ENCODE data around the gene KCNV2.

Gene KCNV2

DNA sequence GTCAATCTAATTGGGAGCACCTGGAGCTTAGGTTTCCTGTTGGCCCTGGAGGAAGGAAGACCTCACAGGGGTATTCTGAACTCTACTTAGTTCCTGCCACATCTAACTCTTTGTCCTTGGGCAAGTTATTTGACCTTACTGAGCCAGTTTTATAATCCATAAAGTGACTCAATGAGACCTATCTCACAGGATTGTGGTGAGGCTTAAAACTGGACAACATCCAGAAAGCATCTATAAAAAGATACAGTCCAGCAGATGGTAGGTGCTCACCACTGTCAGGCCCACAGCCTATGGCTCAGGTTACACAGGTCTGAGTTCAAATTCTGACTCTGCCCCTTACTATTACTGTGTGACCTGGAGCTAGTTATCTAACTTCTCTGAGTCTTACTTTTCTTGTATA, 23.3 kb downstream of the KCNV2 start:
- no peak for DNase-seq (ENCODE audit: low read depth, low spot score)
- TF ChIP-seq EZH2 (IDR thresholded peaks at IDR 0.05): no peak
- TF ChIP-seq FOXP2 (optimal IDR thresholded peaks at IDR 0.05; ENCODE audit: control extremely low read depth, extremely low read length, insufficient read depth): no peak
- no peak for TF ChIP-seq POLR2AphosphoS5 (IDR thresholded peaks at IDR 0.05; ENCODE audit: borderline replicate concordance, low read depth, low read length)

GRCh38 chr9:2741441-2742158, 24.3 kb downstream of the KCNV2 start:
- TF ChIP-seq FOXP2 (optimal IDR thresholded peaks at IDR 0.05; ENCODE audit: control extremely low read depth, extremely low read length, insufficient read depth) (no peak), POLR2AphosphoS5 (IDR thresholded peaks at IDR 0.05; ENCODE audit: borderline replicate concordance, low read depth, low read length) (no peak), EZH2 (IDR thresholded peaks at IDR 0.05) (no peak)
- Histone ChIP-seq H3K36me3 (ENCODE audit: insufficient read depth, low read length) (peaks cover 6% of the 10 kb centered on the region; the same call in 1 of the 2 replicates), H3K27ac (no peak overlapping the region), H3K9me3 (ENCODE audit: low read depth, low read length) (no peaks in the 10 kb centered on the region), H3K4me3 (no peak overlapping the region), H3K9ac (ENCODE audit: insufficient read length) (no peak overlapping the region)
- DNase-seq (ENCODE audit: low read depth, low spot score): no peak

More for the DNA sequence above, 23.3 kb downstream of the KCNV2 start:
- no peaks in the 10 kb centered on the region for H3K9me3 ChIP-seq (ENCODE audit: low read depth, low read length)
- no peak overlapping the region for H3K27ac ChIP-seq
- no peak overlapping the region for H3K9ac ChIP-seq (ENCODE audit: insufficient read length)
- no peaks in the 10 kb centered on the region; the same call in 1 of the 2 replicates for H3K36me3 ChIP-seq (ENCODE audit: insufficient read depth, low read length)
- H3K4me3 ChIP-seq: no peak overlapping the region

DNA sequence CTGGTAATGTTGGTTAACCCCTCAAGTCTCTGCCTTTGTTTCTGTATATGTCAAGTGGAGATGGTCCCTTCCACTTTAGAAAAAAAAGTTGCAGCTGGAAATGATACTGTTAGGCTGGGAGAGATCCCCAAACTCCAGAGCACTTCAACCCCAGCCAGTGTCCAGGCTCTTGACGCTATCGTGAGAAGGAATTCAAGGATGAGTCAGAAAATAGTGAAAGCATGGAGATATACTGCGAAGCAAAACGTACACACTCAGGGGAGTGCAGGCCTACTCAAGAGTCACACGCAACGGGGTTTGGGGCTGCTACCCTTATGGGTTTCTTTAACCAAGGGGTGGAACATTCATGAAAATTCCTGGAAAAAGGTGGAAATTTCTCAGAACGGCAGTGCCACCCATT, 24.9 kb downstream of the KCNV2 start:
- Histone ChIP-seq H3K9ac (ENCODE audit: insufficient read length) (no peak overlapping the region), H3K36me3 (ENCODE audit: insufficient read depth, low read length) (peaks cover 6% of the 10 kb centered on the region; the same call in 1 of the 2 replicates), H3K4me3 (no peak overlapping the region), H3K9me3 (ENCODE audit: low read depth, low read length) (no peaks in the 10 kb centered on the region), H3K27ac (no peak overlapping the region)
- DNase-seq (ENCODE audit: low read depth, low spot score): no peak
- TF ChIP-seq EZH2 (IDR thresholded peaks at IDR 0.05): no peak

DNA sequence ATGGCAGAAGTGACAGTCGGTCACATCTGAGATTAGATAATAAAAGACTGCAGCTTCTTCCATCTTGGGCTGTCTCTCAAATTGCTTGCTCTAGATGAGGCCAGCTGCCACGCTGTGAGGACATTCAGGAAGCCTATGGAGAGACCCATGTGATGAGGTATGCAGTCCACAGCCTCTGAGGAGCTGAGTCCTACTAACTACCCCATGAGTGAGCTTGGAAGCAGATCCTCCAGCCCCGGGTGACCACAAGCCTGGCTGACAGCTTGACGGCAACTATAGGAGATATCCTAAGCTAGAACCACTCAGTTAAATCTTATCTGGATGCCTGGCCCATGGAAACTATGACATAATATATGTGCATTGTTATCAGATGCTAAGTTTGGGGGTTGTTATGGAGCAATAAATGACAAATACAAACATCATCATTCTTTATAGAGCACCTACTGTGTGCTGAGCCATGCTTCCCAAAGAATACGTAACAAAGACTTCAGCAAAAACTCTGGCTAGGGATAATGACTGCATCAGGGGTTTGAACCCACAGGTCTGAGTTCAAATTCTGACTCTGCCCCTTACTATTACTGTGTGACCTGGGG, 26.7 kb downstream of the KCNV2 start:
- no peaks in the 10 kb centered on the region for H3K9me3 ChIP-seq (ENCODE audit: low read depth, low read length)
- no peak for TF ChIP-seq EZH2 (IDR thresholded peaks at IDR 0.05)
- no peak for TF ChIP-seq FOXP2 (optimal IDR thresholded peaks at IDR 0.05; ENCODE audit: control extremely low read depth, extremely low read length, insufficient read depth)
- TF ChIP-seq POLR2AphosphoS5 (IDR thresholded peaks at IDR 0.05; ENCODE audit: borderline replicate concordance, low read depth, low read length): no peak
- no peak overlapping the region for H3K4me3 ChIP-seq
- no peak for DNase-seq (ENCODE audit: low read depth, low spot score)
- no peak overlapping the region for H3K27ac ChIP-seq
- no peak overlapping the region for H3K9ac ChIP-seq (ENCODE audit: insufficient read length)
- H3K36me3 ChIP-seq (ENCODE audit: insufficient read depth, low read length): peaks cover 6% of the 10 kb centered on the region; the same call in 1 of the 2 replicates

- Histone ChIP-seq H3K36me3 (ENCODE audit: insufficient read depth, low read length) (peaks cover 22% of the 10 kb centered on the region), H3K9me3 (ENCODE audit: low read depth, low read length) (no peaks in the 10 kb centered on the region), H3K9ac (ENCODE audit: insufficient read length) (no peak overlapping the region), H3K4me3 (no peak overlapping the region), H3K27ac (no peak overlapping the region)
- no peak for DNase-seq (ENCODE audit: low read depth, low spot score)
- TF ChIP-seq FOXP2 (optimal IDR thresholded peaks at IDR 0.05; ENCODE audit: control extremely low read depth, extremely low read length, insufficient read depth) (no peak), EZH2 (IDR thresholded peaks at IDR 0.05) (no peak), POLR2AphosphoS5 (IDR thresholded peaks at IDR 0.05; ENCODE audit: borderline replicate concordance, low read depth, low read length) (no peak)
Observed at GRCh38 chr9:2745560-2746380, 28.5 kb downstream of the KCNV2 start.

DNA sequence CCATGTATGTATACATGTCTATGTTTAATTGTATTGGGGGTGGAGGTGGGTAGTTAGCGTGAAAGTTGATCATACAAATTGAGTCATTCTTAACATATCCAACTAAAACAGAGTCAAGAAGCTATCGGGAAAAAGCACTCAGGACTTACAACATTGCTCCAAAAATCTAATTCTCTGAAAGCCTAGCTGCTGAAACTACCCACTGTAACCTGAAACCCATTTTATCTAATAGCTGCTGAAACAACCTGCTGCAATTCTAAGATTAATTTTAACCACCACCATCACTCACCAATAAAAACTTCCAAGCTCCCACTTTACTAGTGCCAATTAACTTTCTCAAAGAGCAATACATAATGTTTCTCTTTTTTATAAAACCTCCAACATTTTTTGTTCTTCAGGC, 32.2 kb downstream of the KCNV2 start:
- Histone ChIP-seq H3K9me3 (ENCODE audit: low read depth, low read length) (peaks cover 3% of the 10 kb centered on the region; the same call in 1 of the 2 replicates), H3K36me3 (ENCODE audit: insufficient read depth, low read length) (peaks cover 51% of the 10 kb centered on the region), H3K4me3 (no peak overlapping the region), H3K27ac (no peak overlapping the region), H3K9ac (ENCODE audit: insufficient read length) (no peak overlapping the region)
- TF ChIP-seq FOXP2 (optimal IDR thresholded peaks at IDR 0.05; ENCODE audit: control extremely low read depth, extremely low read length, insufficient read depth) (no peak), POLR2AphosphoS5 (IDR thresholded peaks at IDR 0.05; ENCODE audit: borderline replicate concordance, low read depth, low read length) (no peak), EZH2 (IDR thresholded peaks at IDR 0.05) (no peak)
- no peak for DNase-seq (ENCODE audit: low read depth, low spot score)

- H3K27ac ChIP-seq: no peak overlapping the region
- no peak for DNase-seq (ENCODE audit: low read depth, low spot score)
- TF ChIP-seq EZH2 (IDR thresholded peaks at IDR 0.05): no peak
- no peak for TF ChIP-seq POLR2AphosphoS5 (IDR thresholded peaks at IDR 0.05; ENCODE audit: borderline replicate concordance, low read depth, low read length)
- no peak for TF ChIP-seq FOXP2 (optimal IDR thresholded peaks at IDR 0.05; ENCODE audit: control extremely low read depth, extremely low read length, insufficient read depth)
- peaks cover 58% of the 10 kb centered on the region for H3K36me3 ChIP-seq (ENCODE audit: insufficient read depth, low read length)
- H3K4me3 ChIP-seq: no peak overlapping the region
- H3K9ac ChIP-seq (ENCODE audit: insufficient read length): no peak overlapping the region
- H3K9me3 ChIP-seq (ENCODE audit: low read depth, low read length): peaks cover 3% of the 10 kb centered on the region; the same call in 1 of the 2 replicates
Observed at GRCh38 chr9:2755285-2755684, 38.0 kb downstream of the KCNV2 start.

DNA sequence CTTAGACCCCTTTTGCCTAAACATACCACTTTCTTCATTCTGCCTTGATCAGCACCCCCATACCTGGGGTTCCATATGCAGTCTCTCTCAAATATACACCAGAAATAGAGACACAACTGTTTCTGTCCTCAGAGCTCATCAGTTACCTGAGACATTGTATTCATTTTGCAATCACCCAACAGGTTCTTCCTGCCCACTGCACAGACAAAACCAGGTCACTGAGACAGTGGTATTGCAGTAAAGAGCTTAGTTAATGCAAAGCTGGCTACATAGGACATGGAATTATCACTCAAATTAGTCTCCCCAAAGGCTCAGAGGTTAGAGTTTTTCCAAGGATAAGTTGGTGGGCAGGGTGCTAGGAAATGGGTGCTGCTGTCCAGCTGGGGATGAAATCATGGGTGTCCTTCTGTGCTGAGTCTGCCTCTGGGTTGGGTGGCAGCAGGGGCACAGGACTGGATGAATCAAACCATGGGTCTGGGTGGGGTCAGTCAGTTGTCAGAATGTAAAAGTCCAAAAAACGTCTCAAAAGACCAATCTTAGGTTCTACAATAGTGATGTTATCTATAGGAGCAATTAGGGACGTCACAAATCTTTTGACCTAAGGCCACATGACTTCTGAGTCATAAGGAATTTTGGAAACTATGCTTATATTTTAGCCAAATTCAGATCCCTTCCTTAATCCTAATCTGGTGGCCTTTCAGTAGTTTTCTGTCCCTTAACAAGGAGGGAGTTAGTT, 41.0 kb downstream of the KCNV2 start:
- Histone ChIP-seq H3K27ac (no peak overlapping the region), H3K36me3 (ENCODE audit: insufficient read depth, low read length) (peaks cover 41% of the 10 kb centered on the region), H3K4me3 (no peak overlapping the region), H3K9me3 (ENCODE audit: low read depth, low read length) (peaks cover 1% of the 10 kb centered on the region; the same call in 1 of the 2 replicates), H3K9ac (ENCODE audit: insufficient read length) (no peak overlapping the region)
- DNase-seq (ENCODE audit: low read depth, low spot score): no peak
- TF ChIP-seq POLR2AphosphoS5 (IDR thresholded peaks at IDR 0.05; ENCODE audit: borderline replicate concordance, low read depth, low read length) (no peak), EZH2 (IDR thresholded peaks at IDR 0.05) (no peak), FOXP2 (optimal IDR thresholded peaks at IDR 0.05; ENCODE audit: control extremely low read depth, extremely low read length, insufficient read depth) (no peak)

Data from SK-N-MC (cell line).